Measurements from ENCODE around the gene GIPR. TPM values are rescaled to one million over a fixed set of nuclear protein-coding genes. Genes with fewer than 3 reads are reported as not detected.

GIPR gene
- total RNA-seq, 1 donor from 2014 or later: 1.3 TPM

GRCh38 chr19:45653634-45654033 is 14.4 kb upstream of the GIPR start:
- Mint-ChIP-seq H3K4me3 (ENCODE audit: unreplicated experiment) (no peak overlapping the region), H3K27me3 (ENCODE audit: low read depth) (peaks cover under 1% of the 10 kb centered on the region), H3K27ac (ENCODE audit: unreplicated experiment) (no peak overlapping the region), H3K36me3 (ENCODE audit: low read depth) (no peaks in the 10 kb centered on the region), H3K9me3 (ENCODE audit: low read depth) (no peaks in the 10 kb centered on the region), H3K4me1 (ENCODE audit: low read depth) (no peaks in the 10 kb centered on the region)
- TF ChIP-seq, protein P1, sequence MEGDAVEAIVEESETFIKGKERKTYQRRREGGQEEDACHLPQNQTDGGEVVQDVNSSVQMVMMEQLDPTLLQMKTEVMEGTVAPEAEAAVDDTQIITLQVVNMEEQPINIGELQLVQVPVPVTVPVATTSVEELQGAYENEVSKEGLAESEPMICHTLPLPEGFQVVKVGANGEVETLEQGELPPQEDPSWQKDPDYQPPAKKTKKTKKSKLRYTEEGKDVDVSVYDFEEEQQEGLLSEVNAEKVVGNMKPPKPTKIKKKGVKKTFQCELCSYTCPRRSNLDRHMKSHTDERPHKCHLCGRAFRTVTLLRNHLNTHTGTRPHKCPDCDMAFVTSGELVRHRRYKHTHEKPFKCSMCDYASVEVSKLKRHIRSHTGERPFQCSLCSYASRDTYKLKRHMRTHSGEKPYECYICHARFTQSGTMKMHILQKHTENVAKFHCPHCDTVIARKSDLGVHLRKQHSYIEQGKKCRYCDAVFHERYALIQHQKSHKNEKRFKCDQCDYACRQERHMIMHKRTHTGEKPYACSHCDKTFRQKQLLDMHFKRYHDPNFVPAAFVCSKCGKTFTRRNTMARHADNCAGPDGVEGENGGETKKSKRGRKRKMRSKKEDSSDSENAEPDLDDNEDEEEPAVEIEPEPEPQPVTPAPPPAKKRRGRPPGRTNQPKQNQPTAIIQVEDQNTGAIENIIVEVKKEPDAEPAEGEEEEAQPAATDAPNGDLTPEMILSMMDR (IDR thresholded peaks at IDR 0.05): no peak
- DNase-seq (ENCODE audit: low spot score): no peak

DNA sequence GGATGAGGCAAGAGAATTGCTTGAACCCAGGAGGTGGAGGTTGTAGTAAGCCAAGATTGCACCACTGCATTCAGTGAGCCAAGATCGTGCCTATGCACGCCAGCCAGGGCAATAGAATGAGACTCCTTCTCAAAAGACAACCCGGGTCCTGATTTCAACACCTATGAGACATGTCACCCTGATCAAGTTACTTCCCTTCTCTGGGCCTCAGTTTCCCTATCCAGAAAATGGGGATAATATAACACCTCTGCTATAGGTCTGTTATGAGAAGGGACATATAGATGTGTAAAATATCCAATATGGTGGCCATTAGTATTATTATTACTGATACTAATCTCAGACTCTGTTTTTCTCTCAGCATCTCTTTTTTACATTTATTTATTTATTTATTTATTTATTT is 12.9 kb upstream of the GIPR start:
- H3K4me3 Mint-ChIP-seq (ENCODE audit: unreplicated experiment): no peak overlapping the region

DNA sequence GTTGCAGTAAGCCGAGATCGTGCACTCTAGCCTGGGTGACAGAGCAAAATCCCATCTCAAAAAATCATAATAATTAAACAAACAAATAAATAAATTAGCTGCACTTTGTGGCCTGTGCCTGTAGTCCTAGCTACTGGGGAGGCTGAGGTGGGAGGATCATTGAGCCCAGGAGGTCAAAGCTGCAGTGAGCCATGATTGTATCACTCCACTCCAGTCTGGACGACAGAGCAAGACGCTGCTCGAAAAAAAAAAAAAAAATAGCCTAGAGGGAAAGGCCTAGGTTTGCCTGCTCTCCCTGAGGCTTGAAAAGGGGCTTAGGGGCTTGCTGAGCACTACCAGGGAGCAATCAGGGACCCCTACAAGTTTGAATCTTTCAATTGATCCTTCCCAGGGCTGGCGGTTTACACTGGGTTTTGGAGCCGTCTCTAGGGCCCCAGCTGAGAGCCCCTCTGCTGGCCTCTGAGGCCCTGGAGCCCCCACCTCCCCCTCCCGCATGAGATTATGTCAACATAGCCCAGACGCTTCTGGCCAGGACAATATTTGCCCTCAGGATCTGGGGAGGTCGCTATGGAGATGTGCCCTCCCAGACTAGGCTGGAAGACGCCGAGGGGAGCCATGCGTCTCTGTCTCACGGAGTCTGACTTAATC is 10.4 kb upstream of the GIPR start:
- Mint-ChIP-seq H3K36me3 (ENCODE audit: low read depth) (no peaks in the 10 kb centered on the region), H3K27me3 (ENCODE audit: low read depth) (peaks cover 14% of the 10 kb centered on the region), H3K4me1 (ENCODE audit: low read depth) (no peaks in the 10 kb centered on the region), H3K4me3 (ENCODE audit: unreplicated experiment) (no peak overlapping the region), H3K9me3 (ENCODE audit: low read depth) (no peaks in the 10 kb centered on the region), H3K27ac (ENCODE audit: unreplicated experiment) (no peak overlapping the region)
- TF ChIP-seq, protein P1 (IDR thresholded peaks at IDR 0.05): no peak
- no peak for DNase-seq (ENCODE audit: low spot score)

More for the DNA sequence above, 12.9 kb upstream of the GIPR start:
- Mint-ChIP-seq H3K36me3 (ENCODE audit: low read depth) (no peaks in the 10 kb centered on the region), H3K27ac (ENCODE audit: unreplicated experiment) (no peak overlapping the region), H3K4me1 (ENCODE audit: low read depth) (no peaks in the 10 kb centered on the region), H3K9me3 (ENCODE audit: low read depth) (no peaks in the 10 kb centered on the region), H3K27me3 (ENCODE audit: low read depth) (peaks cover 7% of the 10 kb centered on the region)
- TF ChIP-seq, protein P1 (IDR thresholded peaks at IDR 0.05): no peak
- no peak for DNase-seq (ENCODE audit: low spot score)

DNA sequence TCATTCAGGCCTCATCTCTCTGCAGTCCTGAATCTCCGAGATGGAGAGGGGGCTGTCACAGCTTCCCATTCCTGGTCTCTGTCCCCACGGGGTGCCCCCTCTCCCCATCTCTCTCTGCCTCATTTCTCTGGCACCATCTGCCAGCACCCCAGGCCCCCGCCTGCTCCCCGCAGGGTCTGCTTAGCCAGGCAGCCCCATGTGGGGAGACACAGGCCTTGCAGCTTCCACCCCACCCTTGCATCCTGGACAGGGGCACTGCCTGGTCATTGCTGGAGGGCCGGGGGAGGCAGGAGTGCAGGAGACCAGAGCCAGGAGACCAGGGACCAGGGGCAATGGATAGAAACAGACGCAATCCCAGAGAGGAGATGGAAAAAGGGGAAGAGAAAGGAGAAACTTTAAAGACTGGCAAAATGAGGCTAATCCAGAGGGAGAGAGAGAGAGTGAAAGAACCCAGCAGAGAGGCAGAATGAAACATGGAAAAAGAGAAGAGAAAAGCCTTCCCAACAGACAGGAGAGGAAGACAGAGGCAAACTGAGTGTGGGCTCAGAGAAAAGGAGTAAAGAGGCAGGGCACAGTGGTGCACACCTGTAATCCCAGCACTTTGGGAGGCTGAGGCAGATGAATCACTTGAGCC is 8.8 kb upstream of the GIPR start:
- Mint-ChIP-seq H3K27ac (ENCODE audit: unreplicated experiment) (no peak overlapping the region), H3K36me3 (ENCODE audit: low read depth) (no peaks in the 10 kb centered on the region), H3K4me3 (ENCODE audit: unreplicated experiment) (no peak overlapping the region), H3K9me3 (ENCODE audit: low read depth) (no peaks in the 10 kb centered on the region), H3K4me1 (ENCODE audit: low read depth) (no peaks in the 10 kb centered on the region), H3K27me3 (ENCODE audit: low read depth) (peaks cover 14% of the 10 kb centered on the region)
- TF ChIP-seq, protein P1 (IDR thresholded peaks at IDR 0.05): no peak
- no peak for DNase-seq (ENCODE audit: low spot score)

GRCh38 chr19:45660636-45661035 is 7.4 kb upstream of the GIPR start:
- no peak overlapping the region for H3K4me3 Mint-ChIP-seq (ENCODE audit: unreplicated experiment)
- TF ChIP-seq, protein P1 (IDR thresholded peaks at IDR 0.05): no peak
- no peaks in the 10 kb centered on the region for H3K4me1 Mint-ChIP-seq (ENCODE audit: low read depth)
- H3K27ac Mint-ChIP-seq (ENCODE audit: unreplicated experiment): no peak overlapping the region
- H3K9me3 Mint-ChIP-seq (ENCODE audit: low read depth): no peaks in the 10 kb centered on the region
- peaks cover 18% of the 10 kb centered on the region for H3K27me3 Mint-ChIP-seq (ENCODE audit: low read depth)
- H3K36me3 Mint-ChIP-seq (ENCODE audit: low read depth): no peaks in the 10 kb centered on the region
- no peak for DNase-seq (ENCODE audit: low spot score)

Measured in chondrocyte (in vitro differentiated cells).